PC-3 (cell line): ENCODE results near the gene BLACAT1. TPM values are rescaled to one million over a fixed set of nuclear protein-coding genes. Genes with fewer than 3 reads are reported as not detected.
A peak's percentile ranks its signal among the peaks of the same experiment; 100 is the strongest.

ENCODE experiments used
- ATAC-seq: fragments of 200-7000 bp; cut with Tn5 transposase; 2 replicates; pipeline ENCODE4 v1.9.1; 2020; ENCODE audit warnings: mild to moderate bottlenecking, moderate library complexity
- BruUV-seq: library from RNA; stranded (reverse); fragments of 400-500 nt; replicated peaks from 2 replicates; lab custom pipeline; 2021; lab: Mats Ljungman, UMichigan
- CTCF ChIA-PET: fragments of 300-600 bp; sonication (Branson Sonifier 250); formaldehyde crosslinking; loops from one replicate; lab custom pipeline; 2022; ENCODE audit warnings: antibody characterized with exemption; lab: Charles Lee
- POLR2A ChIA-PET: fragments of 300-600 bp; sonication (Branson Sonifier 250); formaldehyde crosslinking; loops from one replicate; lab custom pipeline; 2022; ENCODE audit warnings: antibody characterized with exemption; ENCODE audit not compliant: unreplicated experiment; lab: Charles Lee
- DNase-seq: peaks from one replicate; pipeline ENCODE4 v3.0.0-alpha.2; 2015
- H2AFZ ChIP-seq: fragments of 300-600 bp; sonication (generic); 2 replicates; pipeline ENCODE4 v1.6.0; 2016; ENCODE audit warnings: antibody characterized with exemption, low read length
- H3F3A ChIP-seq: fragments of 300-600 bp; sonication (generic); one replicate; pipeline ENCODE4 v1.6.0; 2017; ENCODE audit warnings: antibody characterized with exemption, low read length, control low read depth, mild to moderate bottlenecking; ENCODE audit not compliant: unreplicated experiment
- H3K27ac ChIP-seq: fragments of 300-600 bp; sonication (generic); 2 replicates; pipeline ENCODE4 v1.5.1; 2016; ENCODE audit warnings: mild to moderate bottlenecking, low read length
- H3K27me3 ChIP-seq: fragments of 300-600 bp; sonication (generic); 2 replicates; pipeline ENCODE4 v1.6.1; 2016; ENCODE audit warnings: low read length, mixed read lengths
- H3K36me3 ChIP-seq: fragments of 300-600 bp; sonication (generic); 2 replicates; pipeline ENCODE4 v1.6.1; 2016; ENCODE audit warnings: low read depth, mixed run types, low read length, mixed read lengths
- H3K4me1 ChIP-seq: fragments of 300-600 bp; sonication (generic); 2 replicates; pipeline ENCODE4 v1.5.1; 2016; ENCODE audit warnings: low read length; ENCODE audit not compliant: insufficient read depth
- H3K4me2 ChIP-seq: fragments of 300-600 bp; sonication (generic); 2 replicates; pipeline ENCODE4 v1.6.0; 2016; ENCODE audit warnings: low read length
- H3K4me3 ChIP-seq: fragments of 300-600 bp; sonication (generic); 2 replicates; pipeline ENCODE4 v1.5.1; 2016; ENCODE audit warnings: mild to moderate bottlenecking, low read length, mixed read lengths
- H3K79me2 ChIP-seq: fragments of 300-600 bp; sonication (generic); 2 replicates; pipeline ENCODE4 v1.6.1; 2017; ENCODE audit warnings: low read length, mixed read lengths
- H3K9ac ChIP-seq: fragments of 300-600 bp; sonication (generic); 2 replicates; pipeline ENCODE4 v1.6.0; 2016; ENCODE audit warnings: mild to moderate bottlenecking, low read length
- H3K9me2 ChIP-seq: fragments of 300-600 bp; sonication (generic); replicated peaks from 2 replicates; pipeline ENCODE4 v1.6.1; 2016; ENCODE audit warnings: mixed run types, low read length, mixed read lengths
- H3K9me3 ChIP-seq: fragments of 300-600 bp; sonication (generic); 2 replicates; pipeline ENCODE4 v1.6.1; 2016; ENCODE audit warnings: low read length, mixed read lengths
- H4K20me1 ChIP-seq: fragments of 300-600 bp; sonication (generic); 2 replicates; pipeline ENCODE4 v1.6.1; 2016; ENCODE audit warnings: low read length, mixed read lengths
- EZH2 ChIP-seq: fragments of 300-600 bp; sonication (generic); IDR thresholded peaks from one replicate; pipeline ENCODE4 v1.6.1; 2017; ENCODE audit warnings: antibody characterized with exemption, mild to moderate bottlenecking, low read length; ENCODE audit not compliant: unreplicated experiment
- EZH2phosphoT487 ChIP-seq: fragments of 300-600 bp; sonication (generic); IDR thresholded peaks from 2 replicates; pipeline ENCODE4 v1.6.1; 2018; ENCODE audit warnings: mild to moderate bottlenecking, antibody characterized with exemption, low read length, borderline replicate concordance
- intact Hi-C: fragments of 100-400 bp; cut with micrococcal nuclease; formaldehyde crosslinking; loops from 2 replicates; pipeline ENCODE4 v1.9.0; 2023
- total RNA-seq: library from RNA; depleted of rRNA; stranded (reverse); fragments of >200 nt; gene quantifications from 2 replicates; pipeline ENCODE4 v1.2.3, GENCODE V29; 2014
- TF ChIP-seq, protein P1 (sequence below): fragments of 300-600 bp; sonication (generic); conservative IDR thresholded peaks from 2 replicates; pipeline ENCODE4 v1.5.1; 2017; ENCODE audit warnings: antibody characterized with exemption, low read depth, mild to moderate bottlenecking, low read length

Gene BLACAT1
- total RNA-seq, 1 experiment from 2014 or later = 1.5 TPM

DNA sequence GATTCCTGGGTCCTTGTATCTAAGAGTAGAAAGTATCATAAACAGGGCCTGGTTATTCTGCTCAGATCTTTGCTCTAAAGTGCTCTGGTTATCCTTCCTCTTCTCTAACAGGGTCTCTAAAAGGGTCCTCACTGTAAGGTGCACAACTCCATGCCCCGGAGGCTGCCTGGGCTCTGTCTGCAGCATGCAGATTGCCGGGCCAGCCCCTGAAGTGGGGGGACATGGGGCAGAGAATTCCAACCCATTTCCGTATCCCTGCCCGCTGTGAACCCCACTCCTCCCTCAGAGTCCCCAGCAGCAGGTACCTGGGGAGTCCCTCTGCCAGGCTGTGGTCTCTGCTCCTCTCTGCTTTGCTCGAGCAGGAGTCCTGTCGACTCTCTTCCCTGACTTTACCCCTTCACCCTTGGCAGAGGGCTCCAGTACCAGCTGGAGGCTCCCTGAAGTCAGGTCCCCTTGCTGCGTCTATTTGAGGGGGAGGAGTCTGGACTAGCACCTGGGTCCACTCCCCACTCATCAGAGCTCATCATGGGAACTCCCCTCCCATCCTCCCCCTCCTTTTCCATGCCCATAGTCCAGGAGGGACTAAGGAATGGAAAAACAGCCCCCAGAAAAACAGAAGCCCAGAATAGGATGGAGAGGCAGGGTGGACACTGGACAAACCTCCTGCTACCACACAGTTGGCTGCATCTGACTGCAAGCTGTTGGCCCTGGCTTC lies 12.1 kb downstream of the BLACAT1 start:
- ATAC-seq (no peak), DNase-seq (no peak)
- Histone ChIP-seq H3K4me1 (peaks cover 43% of the 10 kb centered on the region), H3K79me2 (peaks cover 18% of the 10 kb centered on the region), H3K27me3 (no peaks in the 10 kb centered on the region), H4K20me1 (no peaks in the 10 kb centered on the region), H3K9me3 (no peaks in the 10 kb centered on the region), H3K9ac (no peak overlapping the region), H3K4me2 (no peak overlapping the region), H3F3A (no peaks in the 10 kb centered on the region), H3K4me3 (no peak overlapping the region), H3K36me3 (no peaks in the 10 kb centered on the region), H2AFZ (no peak overlapping the region), H3K9me2 (no peaks in the 10 kb centered on the region), H3K27ac (no peak overlapping the region)
- intact Hi-C loops = no loop called here
- POLR2A ChIA-PET = no interaction called here
- CTCF ChIA-PET = no interaction called here
- no TSS peak for BruUV-seq
- TF ChIP-seq EZH2 (no peak), EZH2phosphoT487 (no peak)
- TF ChIP-seq, protein P1, sequence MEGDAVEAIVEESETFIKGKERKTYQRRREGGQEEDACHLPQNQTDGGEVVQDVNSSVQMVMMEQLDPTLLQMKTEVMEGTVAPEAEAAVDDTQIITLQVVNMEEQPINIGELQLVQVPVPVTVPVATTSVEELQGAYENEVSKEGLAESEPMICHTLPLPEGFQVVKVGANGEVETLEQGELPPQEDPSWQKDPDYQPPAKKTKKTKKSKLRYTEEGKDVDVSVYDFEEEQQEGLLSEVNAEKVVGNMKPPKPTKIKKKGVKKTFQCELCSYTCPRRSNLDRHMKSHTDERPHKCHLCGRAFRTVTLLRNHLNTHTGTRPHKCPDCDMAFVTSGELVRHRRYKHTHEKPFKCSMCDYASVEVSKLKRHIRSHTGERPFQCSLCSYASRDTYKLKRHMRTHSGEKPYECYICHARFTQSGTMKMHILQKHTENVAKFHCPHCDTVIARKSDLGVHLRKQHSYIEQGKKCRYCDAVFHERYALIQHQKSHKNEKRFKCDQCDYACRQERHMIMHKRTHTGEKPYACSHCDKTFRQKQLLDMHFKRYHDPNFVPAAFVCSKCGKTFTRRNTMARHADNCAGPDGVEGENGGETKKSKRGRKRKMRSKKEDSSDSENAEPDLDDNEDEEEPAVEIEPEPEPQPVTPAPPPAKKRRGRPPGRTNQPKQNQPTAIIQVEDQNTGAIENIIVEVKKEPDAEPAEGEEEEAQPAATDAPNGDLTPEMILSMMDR = no peak

DNA sequence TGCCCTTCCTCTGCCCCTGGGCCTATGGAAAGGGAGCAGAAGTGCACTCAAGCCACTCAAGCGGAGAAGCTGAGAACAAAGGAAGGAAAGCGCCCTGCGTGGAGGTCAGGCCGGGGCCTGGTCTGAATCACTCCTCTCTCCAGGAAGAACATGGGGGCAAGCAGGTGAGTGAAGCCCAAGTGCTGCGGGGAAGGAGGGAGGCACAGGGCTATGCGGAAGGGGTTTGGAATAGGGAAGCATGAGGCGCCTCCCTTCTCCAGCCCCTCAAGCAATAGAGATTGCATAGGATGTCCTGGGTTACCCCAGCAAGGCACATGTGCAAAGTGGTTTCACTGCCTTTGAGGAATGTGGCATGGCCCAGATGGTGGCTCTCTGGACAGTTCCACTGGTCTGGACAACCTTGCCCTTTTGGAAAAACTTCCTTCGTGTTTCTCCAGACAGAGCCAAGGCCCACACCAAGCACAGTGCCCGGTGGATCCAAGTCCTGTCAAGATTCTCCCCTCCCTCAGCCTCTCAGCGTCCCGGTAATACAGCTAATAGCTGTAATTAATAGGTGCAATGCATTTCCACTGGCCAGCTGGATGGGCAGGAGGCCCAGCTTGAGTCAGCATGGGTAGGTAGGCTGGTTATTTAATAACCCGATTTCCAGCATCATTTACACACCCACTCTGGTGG lies 13.7 kb downstream of the BLACAT1 start:
- Histone ChIP-seq H3K4me1 (peaks cover 27% of the 10 kb centered on the region), H2AFZ (no peak overlapping the region), H3F3A (no peaks in the 10 kb centered on the region), H3K27me3 (no peaks in the 10 kb centered on the region), H3K36me3 (no peaks in the 10 kb centered on the region), H3K9me2 (no peaks in the 10 kb centered on the region), H3K79me2 (peaks cover 3% of the 10 kb centered on the region; the same call in 1 of the 2 replicates), H3K4me2 (no peak overlapping the region), H4K20me1 (no peaks in the 10 kb centered on the region), H3K4me3 (no peak overlapping the region), H3K9ac (no peak overlapping the region), H3K9me3 (no peaks in the 10 kb centered on the region), H3K27ac (peak overlapping the region; percentile 64)
- CTCF ChIA-PET = no interaction called here
- TF ChIP-seq, protein P1 = no peak
- no peak for TF ChIP-seq EZH2
- TF ChIP-seq EZH2phosphoT487 = no peak
- DNase-seq (no peak), ATAC-seq (no peak)
- no TSS peak for BruUV-seq
- intact Hi-C loops = no loop called here
- POLR2A ChIA-PET = no interaction called here

DNA sequence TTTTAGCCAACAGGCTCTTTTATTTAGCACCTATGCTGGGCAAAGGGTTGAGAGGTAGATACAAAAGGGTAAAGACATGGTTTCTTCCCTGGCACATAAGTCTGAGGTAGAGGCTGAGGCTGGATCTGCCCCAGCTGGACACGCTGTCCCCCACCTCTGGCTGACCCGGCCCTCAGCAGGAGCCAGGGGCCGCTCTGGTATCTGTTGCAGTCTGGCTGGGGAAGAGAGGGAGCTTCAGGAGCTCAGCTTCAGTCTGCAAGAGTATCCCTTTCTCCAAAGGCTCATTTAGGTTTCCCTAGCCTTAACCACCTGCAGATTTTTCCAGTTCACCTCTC lies 14.2 kb downstream of the BLACAT1 start:
- DNase-seq (no peak), ATAC-seq (no peak)
- Histone ChIP-seq H3K4me2 (peak overlapping the region; percentile 50), H3K27ac (peak overlapping the region; percentile 64), H3K9ac (no peak overlapping the region), H3K9me2 (no peaks in the 10 kb centered on the region), H3F3A (no peaks in the 10 kb centered on the region), H3K4me1 (peaks cover 25% of the 10 kb centered on the region), H3K9me3 (no peaks in the 10 kb centered on the region), H4K20me1 (no peaks in the 10 kb centered on the region), H3K36me3 (no peaks in the 10 kb centered on the region), H3K79me2 (no peaks in the 10 kb centered on the region), H3K4me3 (no peak overlapping the region), H2AFZ (no peak overlapping the region), H3K27me3 (no peaks in the 10 kb centered on the region)
- TF ChIP-seq EZH2 (no peak), EZH2phosphoT487 (no peak)
- TF ChIP-seq, protein P1 = no peak
- POLR2A ChIA-PET = interaction anchor here (0.9 kb wide), 1 partner anchor 8 kb away, joined by 9 read pairs; no protein-coding TSS in a partner anchor
- CTCF ChIA-PET = interaction anchor here (0.5 to 1.3 kb wide), 3 partner anchors 10 to 43 kb away, joined by 3 to 5 read pairs (median 3); no protein-coding TSS in a partner anchor
- intact Hi-C loops = no loop called here
- no TSS peak for BruUV-seq
